Right lobe of liver (tissue), 4 donors: ENCODE data around the gene DTNA.

Experiments
- POLR2A ChIP-seq: fragments of 450-650 bp; IDR thresholded peaks from one replicate; pipeline ENCODE4 v1.6.1; 2017; ENCODE audit warnings: antibody characterized with exemption, mild to moderate bottlenecking
- TF ChIP-seq, protein P1 (sequence below), 4 donors: fragments of 200-600 bp in 3 of 4; fragments of 450-650 bp in 1 of 4; IDR thresholded peaks; one replicate each; pipeline versions ENCODE4 v1.5.1 to v1.8.0; 2016 to 2022; ENCODE audit warnings: antibody characterized with exemption in 4 of 4, mild to moderate bottlenecking in 2 of 4
- donor health status: DM: no; HTN: no; CAD: no.
- donor health status: DM: no; HTN: no; CAD: no.
- donor health status: DM: no; HTN: yes; CAD: no.

DNA sequence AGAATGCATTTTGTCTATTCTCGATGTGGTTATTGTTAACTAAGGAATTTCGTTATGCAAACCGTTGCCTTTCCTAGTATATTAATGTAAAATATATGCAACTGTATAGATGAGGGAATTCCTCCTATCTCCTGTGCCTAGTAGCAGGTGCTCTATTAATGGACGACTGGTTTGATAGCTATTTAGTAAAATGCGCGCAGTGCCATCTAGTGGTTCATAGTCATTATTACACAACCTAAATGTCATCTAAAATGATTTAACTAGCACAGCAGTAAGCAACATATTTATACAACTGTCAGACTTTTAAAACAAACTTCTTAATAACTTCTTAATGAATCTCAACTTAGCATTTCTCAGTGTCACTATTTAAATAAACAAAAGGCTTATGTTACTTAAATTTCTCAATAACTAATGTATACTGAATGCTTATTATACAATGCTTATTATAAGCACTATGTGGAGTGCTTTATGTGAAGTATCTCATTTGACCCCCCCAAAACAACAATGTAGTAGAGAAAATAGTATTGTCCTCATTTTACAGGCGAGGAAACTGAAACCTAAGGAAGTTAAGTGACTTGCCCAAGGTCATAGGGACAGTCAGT lies 77.9 kb downstream of the DTNA start:
- TF ChIP-seq, protein P1, sequence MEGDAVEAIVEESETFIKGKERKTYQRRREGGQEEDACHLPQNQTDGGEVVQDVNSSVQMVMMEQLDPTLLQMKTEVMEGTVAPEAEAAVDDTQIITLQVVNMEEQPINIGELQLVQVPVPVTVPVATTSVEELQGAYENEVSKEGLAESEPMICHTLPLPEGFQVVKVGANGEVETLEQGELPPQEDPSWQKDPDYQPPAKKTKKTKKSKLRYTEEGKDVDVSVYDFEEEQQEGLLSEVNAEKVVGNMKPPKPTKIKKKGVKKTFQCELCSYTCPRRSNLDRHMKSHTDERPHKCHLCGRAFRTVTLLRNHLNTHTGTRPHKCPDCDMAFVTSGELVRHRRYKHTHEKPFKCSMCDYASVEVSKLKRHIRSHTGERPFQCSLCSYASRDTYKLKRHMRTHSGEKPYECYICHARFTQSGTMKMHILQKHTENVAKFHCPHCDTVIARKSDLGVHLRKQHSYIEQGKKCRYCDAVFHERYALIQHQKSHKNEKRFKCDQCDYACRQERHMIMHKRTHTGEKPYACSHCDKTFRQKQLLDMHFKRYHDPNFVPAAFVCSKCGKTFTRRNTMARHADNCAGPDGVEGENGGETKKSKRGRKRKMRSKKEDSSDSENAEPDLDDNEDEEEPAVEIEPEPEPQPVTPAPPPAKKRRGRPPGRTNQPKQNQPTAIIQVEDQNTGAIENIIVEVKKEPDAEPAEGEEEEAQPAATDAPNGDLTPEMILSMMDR (IDR thresholded peaks at IDR 0.05), result peak; percentile 72 to 86 (median 77)
- TF ChIP-seq POLR2A, result no peak
